GM19397 (cell line): Measurements from ENCODE around the gene BARX1.

Source experiments
- ATAC-seq: cut with Tn5 transposase; IDR thresholded peaks from one replicate; pipeline ENCODE4 v1.9.1; 2021; ENCODE audit warnings: mild to moderate bottlenecking, moderate library complexity; ENCODE audit not compliant: unreplicated experiment

Gene BARX1

DNA sequence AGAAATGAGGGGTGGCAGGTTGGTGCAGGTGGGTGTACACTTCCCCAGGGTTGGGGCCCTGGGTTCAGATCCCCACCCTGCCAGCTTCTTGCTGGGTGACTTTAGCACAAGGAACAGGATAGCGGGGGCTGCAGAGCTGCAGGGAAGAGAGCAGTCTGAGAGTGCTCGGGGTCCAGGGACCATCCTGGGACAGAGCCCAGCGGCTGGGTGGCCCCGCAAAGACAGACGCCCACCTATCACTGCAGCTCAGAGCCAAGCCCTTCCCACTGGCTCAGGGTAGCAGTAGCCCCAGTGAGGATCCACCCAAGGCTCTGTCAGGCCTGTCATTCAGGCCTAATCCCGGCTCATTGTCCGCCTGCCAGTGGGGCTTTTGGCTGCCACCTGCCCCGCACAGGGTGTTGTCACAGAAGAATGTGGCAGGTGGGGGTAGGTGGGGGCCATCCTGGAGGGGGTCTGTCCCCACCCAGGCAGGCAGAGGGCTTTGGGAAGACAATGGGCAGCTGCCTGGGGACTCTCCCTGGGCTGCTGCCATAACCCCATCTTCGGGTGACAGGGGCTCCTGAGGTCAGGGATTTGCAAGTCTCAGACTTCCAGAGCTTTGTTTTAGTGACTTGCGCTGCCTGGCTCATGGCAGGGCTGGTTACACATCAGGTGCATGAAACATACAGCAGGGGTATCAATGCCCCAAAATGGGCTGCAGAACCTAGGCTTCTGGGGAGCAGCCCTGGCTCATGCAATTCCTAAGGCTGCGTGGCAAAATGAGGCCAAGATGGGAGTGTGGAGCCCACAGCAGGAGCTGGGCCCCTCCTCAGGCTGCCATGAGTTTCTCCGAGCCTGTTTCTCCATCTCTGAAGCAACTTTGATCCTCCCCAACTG is 52.1 kb downstream of the BARX1 start:
- no peak for ATAC-seq

DNA sequence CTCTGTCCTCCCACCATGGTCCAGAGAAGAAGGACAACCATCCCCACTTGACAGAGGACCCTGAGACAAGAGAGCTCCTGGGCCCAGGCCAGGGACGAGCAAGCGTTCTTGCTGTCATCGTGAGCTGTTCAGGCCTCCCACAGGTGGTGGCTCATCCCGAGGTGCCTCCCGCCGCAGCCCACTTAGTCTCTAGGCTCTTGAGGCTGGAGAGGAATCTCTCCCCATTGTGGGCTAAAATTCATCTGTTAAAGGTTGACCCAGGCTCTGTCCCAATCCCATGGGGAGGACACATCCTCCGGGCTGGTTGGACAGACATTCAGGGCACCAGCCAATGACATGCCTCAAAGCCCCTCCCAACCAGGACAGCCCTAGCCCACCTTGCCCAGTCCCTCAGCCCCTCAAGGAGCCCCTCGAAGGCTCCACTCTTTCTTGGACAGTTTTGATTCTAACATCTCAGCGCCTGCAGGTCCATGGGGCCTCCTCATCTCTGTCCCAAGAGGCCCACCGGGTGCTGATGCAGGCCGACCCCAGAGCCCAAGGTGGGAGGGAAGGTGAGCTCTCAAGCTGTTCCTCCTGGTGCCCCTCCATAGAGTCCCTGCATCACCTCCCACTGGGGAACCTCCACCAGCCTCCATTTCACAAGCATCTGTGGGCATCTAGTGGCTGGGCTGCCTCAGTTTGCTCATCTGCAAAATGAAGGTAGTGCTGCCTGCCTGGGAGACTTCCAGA is 52.9 kb downstream of the BARX1 start:
- ATAC-seq: no peak
